PC-3 (cell line): ENCODE data around the gene ARHGAP24. TPM values are rescaled to one million over a fixed set of nuclear protein-coding genes. Genes with fewer than 3 reads are reported as not detected.

Source experiments
- ATAC-seq: fragments of 200-7000 bp; cut with Tn5 transposase; 2 replicates; pipeline ENCODE4 v1.9.1; 2020; ENCODE audit warnings: mild to moderate bottlenecking, moderate library complexity
- BruUV-seq: library from RNA; stranded (reverse); fragments of 400-500 nt; replicated peaks from 2 replicates; lab custom pipeline; 2021; lab: Mats Ljungman, UMichigan
- CTCF ChIA-PET: fragments of 300-600 bp; sonication (Branson Sonifier 250); formaldehyde crosslinking; loops from one replicate; lab custom pipeline; 2022; ENCODE audit warnings: antibody characterized with exemption; lab: Charles Lee
- POLR2A ChIA-PET: fragments of 300-600 bp; sonication (Branson Sonifier 250); formaldehyde crosslinking; loops from one replicate; lab custom pipeline; 2022; ENCODE audit warnings: antibody characterized with exemption; ENCODE audit not compliant: unreplicated experiment; lab: Charles Lee
- DNase-seq: peaks from one replicate; pipeline ENCODE4 v3.0.0-alpha.2; 2015
- H2AFZ ChIP-seq: fragments of 300-600 bp; sonication (generic); 2 replicates; pipeline ENCODE4 v1.6.0; 2016; ENCODE audit warnings: antibody characterized with exemption, low read length
- H3F3A ChIP-seq: fragments of 300-600 bp; sonication (generic); one replicate; pipeline ENCODE4 v1.6.0; 2017; ENCODE audit warnings: antibody characterized with exemption, low read length, control low read depth, mild to moderate bottlenecking; ENCODE audit not compliant: unreplicated experiment
- H3K27ac ChIP-seq: fragments of 300-600 bp; sonication (generic); 2 replicates; pipeline ENCODE4 v1.5.1; 2016; ENCODE audit warnings: mild to moderate bottlenecking, low read length
- H3K27me3 ChIP-seq: fragments of 300-600 bp; sonication (generic); 2 replicates; pipeline ENCODE4 v1.6.1; 2016; ENCODE audit warnings: low read length, mixed read lengths
- H3K36me3 ChIP-seq: fragments of 300-600 bp; sonication (generic); 2 replicates; pipeline ENCODE4 v1.6.1; 2016; ENCODE audit warnings: low read depth, mixed run types, low read length, mixed read lengths
- H3K4me1 ChIP-seq: fragments of 300-600 bp; sonication (generic); 2 replicates; pipeline ENCODE4 v1.5.1; 2016; ENCODE audit warnings: low read length; ENCODE audit not compliant: insufficient read depth
- H3K4me2 ChIP-seq: fragments of 300-600 bp; sonication (generic); 2 replicates; pipeline ENCODE4 v1.6.0; 2016; ENCODE audit warnings: low read length
- H3K4me3 ChIP-seq: fragments of 300-600 bp; sonication (generic); 2 replicates; pipeline ENCODE4 v1.5.1; 2016; ENCODE audit warnings: mild to moderate bottlenecking, low read length, mixed read lengths
- H3K79me2 ChIP-seq: fragments of 300-600 bp; sonication (generic); 2 replicates; pipeline ENCODE4 v1.6.1; 2017; ENCODE audit warnings: low read length, mixed read lengths
- H3K9ac ChIP-seq: fragments of 300-600 bp; sonication (generic); 2 replicates; pipeline ENCODE4 v1.6.0; 2016; ENCODE audit warnings: mild to moderate bottlenecking, low read length
- H3K9me2 ChIP-seq: fragments of 300-600 bp; sonication (generic); replicated peaks from 2 replicates; pipeline ENCODE4 v1.6.1; 2016; ENCODE audit warnings: mixed run types, low read length, mixed read lengths
- H3K9me3 ChIP-seq: fragments of 300-600 bp; sonication (generic); 2 replicates; pipeline ENCODE4 v1.6.1; 2016; ENCODE audit warnings: low read length, mixed read lengths
- H4K20me1 ChIP-seq: fragments of 300-600 bp; sonication (generic); 2 replicates; pipeline ENCODE4 v1.6.1; 2016; ENCODE audit warnings: low read length, mixed read lengths
- CTCF ChIP-seq: fragments of 300-600 bp; sonication (generic); conservative IDR thresholded peaks from 2 replicates; pipeline ENCODE4 v1.5.1; 2017; ENCODE audit warnings: antibody characterized with exemption, low read depth, mild to moderate bottlenecking, low read length
- EZH2 ChIP-seq: fragments of 300-600 bp; sonication (generic); IDR thresholded peaks from one replicate; pipeline ENCODE4 v1.6.1; 2017; ENCODE audit warnings: antibody characterized with exemption, mild to moderate bottlenecking, low read length; ENCODE audit not compliant: unreplicated experiment
- EZH2phosphoT487 ChIP-seq: fragments of 300-600 bp; sonication (generic); IDR thresholded peaks from 2 replicates; pipeline ENCODE4 v1.6.1; 2018; ENCODE audit warnings: mild to moderate bottlenecking, antibody characterized with exemption, low read length, borderline replicate concordance
- intact Hi-C: fragments of 100-400 bp; cut with micrococcal nuclease; formaldehyde crosslinking; loops from 2 replicates; pipeline ENCODE4 v1.9.0; 2023
- total RNA-seq: library from RNA; depleted of rRNA; stranded (reverse); fragments of >200 nt; gene quantifications from 2 replicates; pipeline ENCODE4 v1.2.3, GENCODE V29; 2014

ARHGAP24 gene
- total RNA-seq, 1 experiment from 2014 or later, result 7.4 TPM

- intact Hi-C loops, result no loop called here
- Histone ChIP-seq H3K79me2 (no peaks in the 10 kb centered on the region), H3K27ac (no peak overlapping the region), H3K9me3 (no peaks in the 10 kb centered on the region), H3F3A (no peaks in the 10 kb centered on the region), H2AFZ (no peak overlapping the region), H3K9ac (no peak overlapping the region), H3K4me2 (no peak overlapping the region), H3K4me1 (peaks cover 38% of the 10 kb centered on the region), H3K4me3 (no peak overlapping the region), H3K9me2 (no peaks in the 10 kb centered on the region), H4K20me1 (no peaks in the 10 kb centered on the region), H3K27me3 (no peaks in the 10 kb centered on the region), H3K36me3 (no peaks in the 10 kb centered on the region)
- TF ChIP-seq CTCF, result no peak
- no peak for TF ChIP-seq EZH2
- TF ChIP-seq EZH2phosphoT487, result no peak
- no peak for DNase-seq
- ATAC-seq, result no peak
- POLR2A ChIA-PET, result no interaction called here
- BruUV-seq, result no TSS peak
- CTCF ChIA-PET, result no interaction called here
Observed at GRCh38 chr4:86038037-86038436, 563.1 kb downstream of the ARHGAP24 start.

- H3K4me1 ChIP-seq, result peaks cover 11% of the 10 kb centered on the region
- no peak overlapping the region for H3K27ac ChIP-seq
- DNase-seq (peak; percentile 72), ATAC-seq (peak; percentile 76)
- no peaks in the 10 kb centered on the region for H4K20me1 ChIP-seq
- no peaks in the 10 kb centered on the region for H3K27me3 ChIP-seq
- ChIA-PET CTCF (interaction anchor here (0.6 to 1.5 kb wide), 2 partner anchors 247 to 263 kb away, joined by 3 to 9 read pairs; no protein-coding TSS in a partner anchor), POLR2A (no interaction called here)
- peak overlapping the region; percentile 22; the same call in 1 of the 2 replicates for H3K4me3 ChIP-seq
- H3K4me2 ChIP-seq, result peak overlapping the region; percentile 56; the same call in 1 of the 2 replicates
- H3K79me2 ChIP-seq, result no peaks in the 10 kb centered on the region
- H3K9me3 ChIP-seq, result no peaks in the 10 kb centered on the region
- H3K9ac ChIP-seq, result no peak overlapping the region
- no peaks in the 10 kb centered on the region for H3K9me2 ChIP-seq
- TF ChIP-seq CTCF (peak; percentile 71), EZH2 (no peak), EZH2phosphoT487 (no peak)
- peak overlapping the region; percentile 49; the same call in 1 of the 2 replicates for H2AFZ ChIP-seq
- H3K36me3 ChIP-seq, result no peaks in the 10 kb centered on the region
- H3F3A ChIP-seq, result no peaks in the 10 kb centered on the region
- no TSS peak for BruUV-seq
- intact Hi-C loops, result loop anchor here (1.0 to 10.0 kb wide), 5 partner anchors 75 to 297 kb away; no protein-coding TSS in a partner anchor
Observed at GRCh38 chr4:86043755-86044592, 569.0 kb downstream of the ARHGAP24 start.

- Histone ChIP-seq H2AFZ (no peak overlapping the region), H3K4me1 (peaks cover 11% of the 10 kb centered on the region), H3K27me3 (no peaks in the 10 kb centered on the region), H3F3A (no peaks in the 10 kb centered on the region), H4K20me1 (no peaks in the 10 kb centered on the region), H3K9ac (no peak overlapping the region), H3K4me2 (no peak overlapping the region), H3K9me3 (no peaks in the 10 kb centered on the region), H3K27ac (no peak overlapping the region), H3K4me3 (no peak overlapping the region), H3K36me3 (no peaks in the 10 kb centered on the region), H3K9me2 (no peaks in the 10 kb centered on the region), H3K79me2 (no peaks in the 10 kb centered on the region)
- ATAC-seq, result no peak
- POLR2A ChIA-PET, result no interaction called here
- CTCF ChIA-PET, result interaction anchor here (0.6 kb wide), 1 partner anchor 262 kb away, joined by 3 read pairs; no protein-coding TSS in a partner anchor
- BruUV-seq, result no TSS peak
- DNase-seq, result no peak
- intact Hi-C loops, result loop anchor here (1.0 to 10.0 kb wide), 5 partner anchors 75 to 297 kb away; no protein-coding TSS in a partner anchor
- TF ChIP-seq CTCF, result no peak
- no peak for TF ChIP-seq EZH2
- TF ChIP-seq EZH2phosphoT487, result no peak
Observed at GRCh38 chr4:86044593-86044985, 569.6 kb downstream of the ARHGAP24 start.
